Mesenchymal stem cell (in vitro differentiated cells and primary cell): ENCODE results near the gene C20orf202.
A peak's percentile ranks its signal among the peaks of the same experiment; 100 is the strongest.

Experiments
- DNase-seq: peaks from one replicate; pipeline ENCODE4 v3.0.0-alpha.2; 2013
- H2AFZ ChIP-seq: one replicate; pipeline ENCODE4 v1.6.1; 2013; ENCODE audit warnings: low read depth, mild to moderate bottlenecking, control low read depth, inconsistent platforms, low read length, moderate library complexity
- H2AK5ac ChIP-seq: 2 replicates; pipeline ENCODE4 v1.6.1; 2013; ENCODE audit warnings: low read length, moderate library complexity, mild to moderate bottlenecking, inconsistent platforms; ENCODE audit not compliant: severe bottlenecking
- H2BK120ac ChIP-seq: one replicate; pipeline ENCODE4 v1.6.1; 2013; ENCODE audit warnings: low read depth, mild to moderate bottlenecking, inconsistent platforms, low read length, moderate library complexity
- H2BK12ac ChIP-seq, 2 experiments: one replicate each; pipeline ENCODE4 v1.6.1; 2013; ENCODE audit warnings: inconsistent platforms in 2 of 2, low read length in 2 of 2, mild to moderate bottlenecking in 2 of 2, moderate library complexity in 2 of 2, control low read depth in 1 of 2
- H2BK15ac ChIP-seq: one replicate; pipeline ENCODE4 v1.6.1; 2013; ENCODE audit warnings: mild to moderate bottlenecking, low read depth, inconsistent platforms; ENCODE audit not compliant: poor library complexity, severe bottlenecking
- H2BK5ac ChIP-seq: 2 replicates; pipeline ENCODE4 v1.6.1; 2013; ENCODE audit warnings: low read depth, mild to moderate bottlenecking, low read length, control low read depth, inconsistent platforms; ENCODE audit not compliant: poor library complexity, severe bottlenecking
- H3K14ac ChIP-seq, 2 experiments: one replicate each; pipeline ENCODE4 v1.6.1; 2013; ENCODE audit warnings: inconsistent platforms in 2 of 2, low read length in 2 of 2, control low read depth in 1 of 2, mild to moderate bottlenecking in 1 of 2, moderate library complexity in 1 of 2
- H3K18ac ChIP-seq, 2 experiments: one replicate each; pipeline ENCODE4 v1.6.1; 2013; ENCODE audit warnings: inconsistent platforms in 2 of 2, low read length in 2 of 2, control low read depth in 1 of 2, low read depth in 1 of 2, mild to moderate bottlenecking in 1 of 2
- H3K23ac ChIP-seq, 2 experiments: one replicate each; pipeline ENCODE4 v1.6.1; 2013; ENCODE audit warnings: inconsistent platforms in 2 of 2, low read length in 2 of 2, mild to moderate bottlenecking in 2 of 2, moderate library complexity in 2 of 2, control low read depth in 1 of 2
- H3K27ac ChIP-seq: 2 replicates; pipeline ENCODE4 v1.5.1; 2013; ENCODE audit warnings: mild to moderate bottlenecking, moderate library complexity, low read length, control low read depth, inconsistent platforms; ENCODE audit not compliant: poor library complexity, severe bottlenecking
- H3K27me3 ChIP-seq, 2 experiments: 2 replicates each; pipeline versions ENCODE4 v1.6.1 to v1.7.0; 2013; ENCODE audit warnings: low read length in 2 of 2, mild to moderate bottlenecking in 2 of 2, moderate library complexity in 2 of 2, control low read depth in 1 of 2, inconsistent platforms in 1 of 2; ENCODE audit not compliant: control insufficient read depth in 1 of 2, insufficient read depth in 1 of 2
- H3K36me3 ChIP-seq, 2 experiments: 2 replicates each; pipeline versions ENCODE4 v1.6.1 to v1.7.0; 2013; ENCODE audit warnings: low read length in 2 of 2, control low read depth in 1 of 2, inconsistent platforms in 1 of 2, low read depth in 1 of 2, mild to moderate bottlenecking in 1 of 2; ENCODE audit not compliant: insufficient read depth in 2 of 2, control insufficient read depth in 1 of 2
- H3K4ac ChIP-seq, 2 experiments: one replicate each; pipeline ENCODE4 v1.6.1; 2013; ENCODE audit warnings: inconsistent platforms in 2 of 2, low read length in 2 of 2, mild to moderate bottlenecking in 2 of 2, moderate library complexity in 2 of 2, control low read depth in 1 of 2, low read depth in 1 of 2
- H3K4me1 ChIP-seq: 2 replicates; pipeline ENCODE4 v1.6.1; 2013; ENCODE audit warnings: low read depth, low read length, control low read depth; ENCODE audit not compliant: control insufficient read depth, insufficient read depth
- H3K4me2 ChIP-seq: 2 replicates; pipeline ENCODE4 v1.6.1; 2013; ENCODE audit warnings: low read length, mild to moderate bottlenecking, inconsistent platforms; ENCODE audit not compliant: poor library complexity, severe bottlenecking
- H3K4me3 ChIP-seq, 2 experiments: 2 replicates each; pipeline versions ENCODE4 v1.5.1 to v1.7.0; 2013; ENCODE audit warnings: low read length in 2 of 2, mild to moderate bottlenecking in 2 of 2, control low read depth in 1 of 2, low read depth in 1 of 2; ENCODE audit not compliant: insufficient read depth in 1 of 2
- H3K79me1 ChIP-seq: replicated peaks from 2 replicates; pipeline ENCODE4 v1.6.1; 2013; ENCODE audit warnings: mild to moderate bottlenecking, control low read depth, low read length, inconsistent platforms; ENCODE audit not compliant: poor library complexity, severe bottlenecking
- H3K9ac ChIP-seq: 2 replicates; pipeline ENCODE4 v1.7.0; 2013; ENCODE audit warnings: mild to moderate bottlenecking, low read length, moderate library complexity
- H3K9me3 ChIP-seq: 2 replicates; pipeline ENCODE4 v1.7.0; 2013; ENCODE audit warnings: mild to moderate bottlenecking, low read length; ENCODE audit not compliant: control insufficient read depth
- H4K8ac ChIP-seq: one replicate; pipeline ENCODE4 v1.6.1; 2013; ENCODE audit warnings: inconsistent platforms, mild to moderate bottlenecking, low read length, moderate library complexity
- H4K91ac ChIP-seq: one replicate; pipeline ENCODE4 v1.6.1; 2013; ENCODE audit warnings: mild to moderate bottlenecking, low read length, inconsistent platforms
- WGBS: methylation state at CpG from one replicate; pipeline ENCODE4 v1.1.7; 2013; ENCODE audit warnings: mixed read lengths; 5-methylcytosine and 5-hydroxymethylcytosine counted together

The C20orf202 gene

DNA sequence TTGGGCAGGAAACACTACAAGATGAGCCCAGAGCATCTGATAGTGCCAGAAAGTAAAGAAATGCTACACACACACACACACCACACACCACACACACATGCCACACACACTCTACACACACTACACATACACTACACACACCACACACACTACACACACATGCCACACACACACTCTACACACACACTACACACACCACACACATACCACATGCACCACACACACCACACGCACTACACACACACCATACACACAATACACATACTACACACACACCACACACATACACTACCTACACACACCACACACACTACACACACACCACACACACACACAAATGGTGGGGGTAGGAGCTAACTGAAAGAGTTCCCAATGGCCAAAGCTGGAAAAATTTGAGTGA is 14.9 kb upstream of the C20orf202 start:
- WGBS = 100% methylated on average over 1 of the region's 1 CpG
- Histone ChIP-seq H2BK15ac (no peak overlapping the region), H4K91ac (peak overlapping the region; percentile 98)

DNA sequence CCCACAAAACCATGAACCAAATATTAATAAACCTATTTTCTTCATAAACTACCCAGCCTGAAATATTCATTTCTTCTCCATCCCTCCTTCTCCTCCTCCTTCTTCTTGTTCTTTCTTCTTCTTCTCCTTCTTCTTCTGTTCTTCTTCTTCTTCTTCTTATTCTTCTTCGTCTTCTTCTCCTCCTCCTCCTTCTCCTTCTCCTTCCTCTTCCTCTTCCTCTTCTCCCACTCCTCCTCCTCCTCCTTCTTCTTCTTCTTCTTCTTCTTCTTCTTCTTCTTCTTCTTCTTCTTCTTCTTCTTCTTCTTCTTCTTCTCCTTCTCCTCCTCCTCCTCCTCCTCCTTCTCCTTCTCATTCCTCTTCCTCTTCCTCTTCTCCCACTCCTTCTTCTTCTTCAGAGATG is 13.4 kb upstream of the C20orf202 start:
- Histone ChIP-seq H3K4me2 (no peak overlapping the region), H3K9ac (no peak overlapping the region), H4K8ac (no peak overlapping the region), H2BK5ac (no peak overlapping the region), H3K4me3 (no peak overlapping the region), H2AFZ (no peak overlapping the region), H3K27ac (no peak overlapping the region), H2BK120ac (no peak overlapping the region), H3K4ac (no peak overlapping the region), H2BK15ac (no peak overlapping the region), H3K9me3 (no peaks in the 10 kb centered on the region), H3K14ac (no peak overlapping the region), H4K91ac (no peak overlapping the region), H3K18ac (no peak overlapping the region), H2BK12ac (no peak overlapping the region), H3K27me3 (peaks cover 67 to 72% of the 10 kb centered on the region in 2 experiments), H3K4me1 (peaks cover 12% of the 10 kb centered on the region), H3K23ac (no peak overlapping the region), H2AK5ac (no peak overlapping the region), H3K36me3 (no peaks in the 10 kb centered on the region), H3K79me1 (no peaks in the 10 kb centered on the region)
- 79% methylated on average over 1 of the region's 1 CpG for WGBS
- DNase-seq = no peak

More for the DNA sequence above, 14.9 kb upstream of the C20orf202 start:
- no peaks in the 10 kb centered on the region for H3K79me1 ChIP-seq
- no peak overlapping the region for H2AFZ ChIP-seq
- H2BK5ac ChIP-seq = no peak overlapping the region
- H3K36me3 ChIP-seq = no peaks in the 10 kb centered on the region
- peak overlapping the region in 1 of 2 experiments; percentile 95 for H3K14ac ChIP-seq
- DNase-seq = no peak
- no peak overlapping the region for H3K9ac ChIP-seq
- H4K8ac ChIP-seq = peak overlapping the region; percentile 50
- H3K27ac ChIP-seq = no peak overlapping the region
- peak overlapping the region; percentile 95 to 97 for H2BK12ac ChIP-seq
- H3K18ac ChIP-seq = peak overlapping the region; percentile 74 to 94
- peaks cover 71 to 76% of the 10 kb centered on the region in 2 experiments for H3K27me3 ChIP-seq
- H3K4ac ChIP-seq = no peak overlapping the region
- H3K4me2 ChIP-seq = no peak overlapping the region
- H2BK120ac ChIP-seq = no peak overlapping the region
- H3K4me1 ChIP-seq = peaks cover 18% of the 10 kb centered on the region
- no peak overlapping the region for H3K4me3 ChIP-seq
- peak overlapping the region in 1 of 2 experiments; percentile 100 for H3K23ac ChIP-seq
- H2AK5ac ChIP-seq = no peak overlapping the region
- no peaks in the 10 kb centered on the region for H3K9me3 ChIP-seq

DNA sequence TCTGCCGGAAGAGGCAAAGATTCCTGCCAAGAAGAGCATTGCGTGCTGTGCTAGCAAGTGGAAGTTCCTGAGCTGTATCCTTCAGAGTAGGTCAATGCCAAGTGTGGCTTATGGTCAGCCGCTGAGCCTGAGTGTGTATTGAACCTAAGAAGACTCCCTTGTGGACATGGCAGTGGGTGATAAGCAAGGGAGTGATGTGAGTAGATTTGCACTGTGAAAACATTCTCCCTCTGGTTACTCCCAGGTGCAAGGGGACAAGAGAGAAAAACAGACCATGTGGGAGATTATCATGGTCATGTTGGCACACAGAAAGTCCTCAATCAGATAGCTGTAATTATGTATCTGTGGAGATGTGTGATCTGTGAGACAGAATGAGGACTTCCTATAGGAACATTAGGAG is 12.4 kb upstream of the C20orf202 start:
- Histone ChIP-seq H3K27me3 (peaks cover 71 to 81% of the 10 kb centered on the region in 2 experiments), H3K14ac (no peak overlapping the region), H3K36me3 (no peaks in the 10 kb centered on the region), H3K4me1 (peaks cover 4% of the 10 kb centered on the region), H3K9ac (no peak overlapping the region), H3K23ac (no peak overlapping the region), H2BK12ac (no peak overlapping the region), H2AK5ac (no peak overlapping the region), H3K4me3 (no peak overlapping the region), H3K4ac (no peak overlapping the region), H2AFZ (no peak overlapping the region), H3K9me3 (no peaks in the 10 kb centered on the region), H3K27ac (no peak overlapping the region), H2BK120ac (no peak overlapping the region), H3K18ac (no peak overlapping the region), H2BK5ac (no peak overlapping the region), H3K79me1 (no peaks in the 10 kb centered on the region), H3K4me2 (no peak overlapping the region), H2BK15ac (no peak overlapping the region), H4K8ac (no peak overlapping the region), H4K91ac (no peak overlapping the region)
- 91% methylated on average over 3 of the region's 3 CpGs for WGBS
- no peak for DNase-seq

DNA sequence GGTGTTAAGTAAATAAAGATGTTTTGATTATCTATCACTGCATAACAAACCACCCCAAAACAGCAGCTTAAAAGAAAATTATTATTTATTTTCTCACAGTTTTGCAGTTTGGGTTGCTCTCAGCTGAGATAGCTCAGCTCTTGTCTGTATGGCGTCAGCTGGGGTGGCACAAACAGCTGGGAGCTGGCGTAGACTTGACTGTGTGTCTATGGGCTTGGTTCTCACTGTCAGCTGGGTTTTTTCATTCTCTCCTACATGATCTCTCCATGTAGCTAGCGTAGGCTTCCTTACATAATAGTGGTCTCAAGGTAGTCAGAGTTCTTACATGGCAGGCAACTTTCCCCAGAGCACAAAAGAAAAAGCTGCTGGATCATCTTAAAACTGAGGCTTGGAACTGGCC is 12.0 kb upstream of the C20orf202 start:
- Histone ChIP-seq H2BK15ac (no peak overlapping the region), H3K36me3 (no peaks in the 10 kb centered on the region), H3K9ac (no peak overlapping the region), H2AK5ac (no peak overlapping the region), H3K79me1 (no peaks in the 10 kb centered on the region), H3K4me3 (no peak overlapping the region), H3K27ac (no peak overlapping the region), H2BK12ac (no peak overlapping the region), H3K9me3 (peaks cover 3% of the 10 kb centered on the region), H2BK120ac (no peak overlapping the region), H3K18ac (no peak overlapping the region), H3K4me2 (no peak overlapping the region), H2AFZ (no peak overlapping the region), H3K4me1 (peaks cover 2% of the 10 kb centered on the region), H3K14ac (no peak overlapping the region), H2BK5ac (no peak overlapping the region), H3K27me3 (peaks cover 71 to 81% of the 10 kb centered on the region in 2 experiments), H4K91ac (no peak overlapping the region), H3K4ac (no peak overlapping the region), H3K23ac (no peak overlapping the region), H4K8ac (no peak overlapping the region)
- no peak for DNase-seq
- WGBS = 93% methylated on average over 3 of the region's 3 CpGs
